Measurements from ENCODE around the gene CHST15. TPM values are rescaled to one million over a fixed set of nuclear protein-coding genes. Genes with fewer than 3 reads are reported as not detected.

CHST15 gene
- total RNA-seq, 2 donors from 2014 or later, result 9.2 to 17.8 TPM

- intact Hi-C loops (cut with DNase I), result no loop called here
- DNase-seq, result no peak
- no peak for ATAC-seq
Measured at GRCh38 chr10:124072106-124072505, 21.3 kb downstream of the CHST15 start.

- no peak for DNase-seq
- no peak for ATAC-seq
- intact Hi-C loops (cut with DNase I), result no loop called here
Measured at GRCh38 chr10:124071141-124071540, 22.3 kb downstream of the CHST15 start.

GRCh38 chr10:124070666-124071065, 22.7 kb downstream of the CHST15 start:
- ATAC-seq (no peak), DNase-seq (no peak)
- intact Hi-C loops (cut with DNase I), result no loop called here

GRCh38 chr10:124069341-124070264, 23.8 kb downstream of the CHST15 start:
- no peak for DNase-seq
- no peak for ATAC-seq
- intact Hi-C loops (cut with DNase I), result no loop called here

GRCh38 chr10:124068929-124069328, 24.5 kb downstream of the CHST15 start:
- ATAC-seq, result no peak
- DNase-seq, result no peak
- intact Hi-C loops (cut with DNase I), result no loop called here

- intact Hi-C loops (cut with DNase I), result no loop called here
Measured at GRCh38 chr10:124067825-124068400, 25.5 kb downstream of the CHST15 start.

GRCh38 chr10:124066781-124067714, 26.4 kb downstream of the CHST15 start:
- intact Hi-C loops (cut with DNase I), result no loop called here
- ATAC-seq (peak in 1 of 2 donors; percentile 21), DNase-seq (no peak)

More at GRCh38 chr10:124067825-124068400, 25.5 kb downstream of the CHST15 start:
- ATAC-seq, result no peak
- no peak for DNase-seq

GRCh38 chr10:124066126-124066700, 27.2 kb downstream of the CHST15 start:
- DNase-seq (no peak), ATAC-seq (no peak)
- intact Hi-C loops (cut with DNase I), result no loop called here

GRCh38 chr10:124065382-124066125, 27.8 kb downstream of the CHST15 start:
- no peak for DNase-seq
- intact Hi-C loops (cut with DNase I), result no loop called here

GRCh38 chr10:124064676-124065075, 28.7 kb downstream of the CHST15 start:
- no peak for DNase-seq
- peak in 1 of 2 donors; percentile 18 for ATAC-seq
- intact Hi-C loops (cut with DNase I), result no loop called here

More at GRCh38 chr10:124065382-124066125, 27.8 kb downstream of the CHST15 start:
- no peak for ATAC-seq

- DNase-seq (no peak), ATAC-seq (peak; percentile 67 to 96)
- intact Hi-C loops (cut with DNase I), result no loop called here
Measured at GRCh38 chr10:124063750-124064603, 29.4 kb downstream of the CHST15 start.

- DNase-seq (no peak), ATAC-seq (no peak)
- intact Hi-C loops (cut with DNase I), result no loop called here
Measured at GRCh38 chr10:124062390-124062789, 31.0 kb downstream of the CHST15 start.

- DNase-seq, result no peak
- intact Hi-C loops (cut with DNase I), result no loop called here
- no peak for ATAC-seq
Measured at GRCh38 chr10:124061030-124061429, 32.4 kb downstream of the CHST15 start.

- ATAC-seq (no peak), DNase-seq (no peak)
- intact Hi-C loops (cut with DNase I), result no loop called here
Measured at GRCh38 chr10:124060148-124060720, 33.2 kb downstream of the CHST15 start.

- ATAC-seq, result no peak
- DNase-seq, result no peak
- intact Hi-C loops (cut with DNase I), result no loop called here
Measured at GRCh38 chr10:124059551-124059950, 33.8 kb downstream of the CHST15 start.

GRCh38 chr10:124058346-124059003, 34.9 kb downstream of the CHST15 start:
- ATAC-seq, result no peak
- DNase-seq, result no peak
- intact Hi-C loops (cut with DNase I), result no loop called here

- DNase-seq (no peak), ATAC-seq (no peak)
- intact Hi-C loops (cut with DNase I), result no loop called here
Measured at GRCh38 chr10:124057601-124058000, 35.8 kb downstream of the CHST15 start.

Measured in left cardiac atrium (tissue), 4 donors.